H9 (cell line): ENCODE measurements around the gene TTC12. TPM values are rescaled to one million over a fixed set of nuclear protein-coding genes. Genes with fewer than 3 reads are reported as not detected.
A peak's percentile ranks its signal among the peaks of the same experiment; 100 is the strongest.

ENCODE experiments used
- DNase-seq: peaks from one replicate; pipeline ENCODE4 v3.0.0-alpha.2; 2017
- H2AFZ ChIP-seq: one replicate; pipeline ENCODE4 v1.6.1; 2013; ENCODE audit warnings: mild to moderate bottlenecking, low read length, control low read depth, moderate library complexity
- H2AK5ac ChIP-seq: 2 replicates; pipeline ENCODE4 v1.6.1; 2013; ENCODE audit warnings: low read length, control low read depth, mixed read lengths; ENCODE audit not compliant: insufficient read length
- H2BK120ac ChIP-seq: one replicate; pipeline ENCODE4 v1.6.1; 2013; ENCODE audit warnings: low read depth, mild to moderate bottlenecking, low read length, control low read depth, inconsistent platforms; ENCODE audit not compliant: poor library complexity, severe bottlenecking
- H2BK12ac ChIP-seq: 2 replicates; pipeline ENCODE4 v1.6.1; 2013; ENCODE audit warnings: low read length, control low read depth, mixed read lengths, low read depth; ENCODE audit not compliant: insufficient read length
- H2BK15ac ChIP-seq: 2 replicates; pipeline ENCODE4 v1.6.1; 2013; ENCODE audit warnings: low read depth, low read length, control low read depth
- H2BK20ac ChIP-seq: one replicate; pipeline ENCODE4 v1.6.1; 2013; ENCODE audit warnings: low read depth, mild to moderate bottlenecking, low read length, control low read depth, inconsistent platforms; ENCODE audit not compliant: poor library complexity, severe bottlenecking
- H2BK5ac ChIP-seq: 2 replicates; pipeline ENCODE4 v1.6.1; 2013; ENCODE audit warnings: low read length, control low read depth, mixed read lengths; ENCODE audit not compliant: insufficient read length
- H3K14ac ChIP-seq: 2 replicates; pipeline ENCODE4 v1.6.1; 2013; ENCODE audit warnings: low read length, control low read depth; ENCODE audit not compliant: insufficient read depth
- H3K18ac ChIP-seq: 2 replicates; pipeline ENCODE4 v1.6.1; 2013; ENCODE audit warnings: low read depth, mild to moderate bottlenecking, mixed read lengths, low read length, control low read depth; ENCODE audit not compliant: insufficient read length
- H3K23ac ChIP-seq: 2 replicates; pipeline ENCODE4 v1.6.1; 2013; ENCODE audit warnings: low read length, control low read depth, mixed read lengths, low read depth; ENCODE audit not compliant: insufficient read length
- H3K23me2 ChIP-seq: 2 replicates; pipeline ENCODE4 v1.6.1; 2013; ENCODE audit warnings: low read depth, mild to moderate bottlenecking, mixed read lengths, low read length, control low read depth; ENCODE audit not compliant: insufficient read length, poor library complexity, severe bottlenecking
- H3K27ac ChIP-seq: 2 replicates; pipeline ENCODE4 v1.5.1; 2013; ENCODE audit warnings: low read length, control low read depth, mixed read lengths, low read depth; ENCODE audit not compliant: insufficient read length
- H3K27me3 ChIP-seq: 2 replicates; pipeline ENCODE4 v1.6.1; 2013; ENCODE audit warnings: low read length, control low read depth, inconsistent platforms; ENCODE audit not compliant: insufficient read depth
- H3K4ac ChIP-seq: 2 replicates; pipeline ENCODE4 v1.6.1; 2013; ENCODE audit warnings: low read depth, mild to moderate bottlenecking, control low read depth, inconsistent platforms, low read length, moderate library complexity
- H3K4me1 ChIP-seq: 2 replicates; pipeline ENCODE4 v1.6.1; 2013; ENCODE audit warnings: low read length, control low read depth, inconsistent platforms; ENCODE audit not compliant: insufficient read depth
- H3K4me2 ChIP-seq: 2 replicates; pipeline ENCODE4 v1.6.1; 2013; ENCODE audit warnings: low read length, control low read depth, mixed read lengths; ENCODE audit not compliant: insufficient read length, insufficient read depth
- H3K56ac ChIP-seq: 2 replicates; pipeline ENCODE4 v1.6.1; 2013; ENCODE audit warnings: low read depth, mild to moderate bottlenecking, mixed read lengths, low read length, control low read depth; ENCODE audit not compliant: insufficient read length
- H3K79me1 ChIP-seq: 2 replicates; pipeline ENCODE4 v1.6.1; 2013; ENCODE audit warnings: low read depth, mild to moderate bottlenecking, moderate library complexity, low read length, control low read depth, inconsistent platforms; ENCODE audit not compliant: insufficient read depth, poor library complexity, severe bottlenecking
- H3K79me2 ChIP-seq: 2 replicates; pipeline ENCODE4 v1.6.1; 2013; ENCODE audit warnings: low read length, control low read depth, inconsistent platforms; ENCODE audit not compliant: insufficient read depth
- H3K9ac ChIP-seq: 2 replicates; pipeline ENCODE4 v1.6.1; 2013; ENCODE audit warnings: low read length, control low read depth, mixed read lengths; ENCODE audit not compliant: insufficient read length; ENCODE audit errors: extremely low read depth
- H3K9me3 ChIP-seq: one replicate; pipeline ENCODE4 v1.6.1; 2013; ENCODE audit warnings: low read depth, low read length, inconsistent platforms; ENCODE audit not compliant: control insufficient read depth
- H3T11ph ChIP-seq: one replicate; pipeline ENCODE4 v1.6.1; 2013; ENCODE audit warnings: mild to moderate bottlenecking, low read length, control low read depth, inconsistent platforms
- H4K20me1 ChIP-seq: one replicate; pipeline ENCODE4 v1.6.1; 2013; ENCODE audit not compliant: control insufficient read depth, insufficient read length, insufficient read depth
- H4K5ac ChIP-seq: 2 replicates; pipeline ENCODE4 v1.6.1; 2013; ENCODE audit warnings: low read depth, mild to moderate bottlenecking, mixed read lengths, low read length, control low read depth; ENCODE audit not compliant: insufficient read length
- H4K8ac ChIP-seq: replicated peaks from 2 replicates; pipeline ENCODE4 v1.6.1; 2013; ENCODE audit warnings: low read length, control low read depth, mixed read lengths, low read depth; ENCODE audit not compliant: insufficient read length
- H4K91ac ChIP-seq: 2 replicates; pipeline ENCODE4 v1.6.1; 2013; ENCODE audit warnings: low read depth, mild to moderate bottlenecking, moderate library complexity, mixed read lengths, low read length, control low read depth; ENCODE audit not compliant: insufficient read length
- H3K27ac Mint-ChIP-seq, 3 experiments: 2 replicates in 2 of 3; 3 replicates in 1 of 3; pipeline ENCODE4 v1.8.0; 2020 to 2021; ENCODE audit warnings: mixed read lengths in 3 of 3, mild to moderate bottlenecking in 1 of 3, moderate library complexity in 1 of 3
- H3K27me3 Mint-ChIP-seq: 2 replicates; pipeline ENCODE4 v1.8.0; 2021; ENCODE audit warnings: low read depth, mild to moderate bottlenecking, moderate library complexity, mixed read lengths
- H3K36me3 Mint-ChIP-seq, 3 experiments: 2 replicates in 2 of 3; 3 replicates in 1 of 3; pipeline ENCODE4 v1.8.0; 2020 to 2021; ENCODE audit warnings: low read depth in 3 of 3, mixed read lengths in 3 of 3; ENCODE audit not compliant: insufficient read depth in 1 of 3
- H3K4me1 Mint-ChIP-seq, 2 experiments: 2 replicates each; pipeline ENCODE4 v1.8.0; 2020; ENCODE audit warnings: mixed read lengths in 2 of 2
- H3K4me3 Mint-ChIP-seq, 2 experiments: 2 replicates in 1 of 2; 3 replicates in 1 of 2; pipeline ENCODE4 v1.8.0; 2020 to 2021; ENCODE audit warnings: mild to moderate bottlenecking in 2 of 2, mixed read lengths in 2 of 2, moderate library complexity in 1 of 2
- H3K9me3 Mint-ChIP-seq, 2 experiments: 2 replicates in 1 of 2; 3 replicates in 1 of 2; pipeline ENCODE4 v1.8.0; 2020; ENCODE audit warnings: mild to moderate bottlenecking in 2 of 2, mixed read lengths in 2 of 2, moderate library complexity in 1 of 2
- CTCF ChIP-seq: fragments of 200-600 bp; sonication (generic); conservative IDR thresholded peaks from 3 replicates; pipeline ENCODE4 v1.8.0; 2021; ENCODE audit warnings: antibody characterized with exemption, mild to moderate bottlenecking
- WGBS: extraction: QIAGEN DNeasy Blood & Tissue Kit; methylation state at CpG from one replicate; pipeline ENCODE4 v1.1.7; 2013; ENCODE audit warnings: missing lambda C conversion rate, low lambda C conversion rate, mixed read lengths; ENCODE audit not compliant: insufficient read length; ENCODE audit errors: extremely low coverage; 5-methylcytosine and 5-hydroxymethylcytosine counted together
- total RNA-seq: library from RNA; stranded (reverse); gene quantifications from 2 replicates; pipeline ENCODE4 v1.2.1, GENCODE V29; 2021

TTC12 gene
- total RNA-seq, 1 experiment from 2014 or later, result 8.3 TPM

GRCh38 chr11:113411536-113411935 is 97.2 kb downstream of the TTC12 start:
- Mint-ChIP-seq H3K36me3 (no peaks in the 10 kb centered on the region), H3K4me1 (peaks cover 3 to 8% of the 10 kb centered on the region in 2 experiments; a peak in 2 of 4 replicates), H3K9me3 (no peaks in the 10 kb centered on the region), H3K27ac (peak overlapping the region in 1 of 3 experiments; percentile 65; a peak in 1 of 7 replicates), H3K27me3 (peaks cover 3% of the 10 kb centered on the region; the same call in 1 of the 2 replicates), H3K4me3 (no peak overlapping the region)
- H3K79me2 ChIP-seq, result no peaks in the 10 kb centered on the region
- H2BK5ac ChIP-seq, result no peak overlapping the region
- no peaks in the 10 kb centered on the region for H3K9me3 ChIP-seq
- H3K79me1 ChIP-seq, result no peaks in the 10 kb centered on the region
- no peak overlapping the region for H2BK12ac ChIP-seq
- no peak overlapping the region for H2BK15ac ChIP-seq
- H3K18ac ChIP-seq, result no peak overlapping the region
- H3K9ac ChIP-seq, result no peak overlapping the region
- H3K4me1 ChIP-seq, result no peaks in the 10 kb centered on the region
- no peak overlapping the region for H4K5ac ChIP-seq
- H4K8ac ChIP-seq, result no peak overlapping the region
- no peaks in the 10 kb centered on the region for H3K23me2 ChIP-seq
- no peak for DNase-seq
- H2BK120ac ChIP-seq, result no peak overlapping the region
- no peak overlapping the region for H3K23ac ChIP-seq
- no peak overlapping the region for H2BK20ac ChIP-seq
- no peak overlapping the region; the same call in 1 of the 2 replicates for H3K14ac ChIP-seq
- no peak overlapping the region for H3K4me2 ChIP-seq
- no peak overlapping the region for H3K27ac ChIP-seq
- no peak overlapping the region for H4K91ac ChIP-seq
- no peak for TF ChIP-seq CTCF
- no peaks in the 10 kb centered on the region for H3K27me3 ChIP-seq
- H2AK5ac ChIP-seq, result no peak overlapping the region
- H3K56ac ChIP-seq, result no peak overlapping the region
- no peak overlapping the region for H2AFZ ChIP-seq
- H3K4ac ChIP-seq, result no peak overlapping the region
- no CpG with 5 or more reads among the region's 3 CpGs for WGBS
- H4K20me1 ChIP-seq, result no peaks in the 10 kb centered on the region
- no peak overlapping the region for H3T11ph ChIP-seq
